Retinal pigment epithelial cell (primary cell): ENCODE measurements around the gene NFIB.

Source experiments
- DNase-seq: peaks from one replicate; pipeline ENCODE4 v3.0.0-alpha.2; 2010; ENCODE audit warnings: low read depth
- H3K4me3 ChIP-seq: 2 replicates; pipeline ENCODE4 v1.5.1; 2011; ENCODE audit warnings: mild to moderate bottlenecking, low read length, control low read depth, moderate library complexity
- CTCF ChIP-seq: conservative IDR thresholded peaks from 2 replicates; pipeline ENCODE4 v1.5.1; 2011; ENCODE audit warnings: low read depth, low read length, control low read depth, inconsistent platforms

The NFIB gene

DNA sequence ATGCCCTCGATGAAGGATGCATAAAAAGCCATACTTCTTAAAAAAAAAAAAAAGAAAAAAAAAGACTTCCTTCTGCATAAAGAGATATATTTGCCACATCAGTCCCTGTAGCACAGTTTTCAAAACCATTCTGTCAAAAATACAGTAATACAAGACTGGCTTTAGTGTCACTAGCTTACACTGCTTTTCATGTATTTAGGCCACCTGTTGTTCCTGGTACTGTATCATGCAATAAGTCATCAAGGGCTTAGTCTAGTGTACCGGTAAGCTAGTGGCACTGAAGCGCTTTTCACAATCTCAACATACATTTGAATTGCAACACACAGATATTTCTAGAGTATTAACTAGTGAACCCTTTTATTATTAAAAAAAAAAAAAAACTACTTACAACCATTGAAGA is 231.2 kb downstream of the NFIB start:
- no peak for DNase-seq
- no peak for TF ChIP-seq CTCF
- no peak overlapping the region for H3K4me3 ChIP-seq

DNA sequence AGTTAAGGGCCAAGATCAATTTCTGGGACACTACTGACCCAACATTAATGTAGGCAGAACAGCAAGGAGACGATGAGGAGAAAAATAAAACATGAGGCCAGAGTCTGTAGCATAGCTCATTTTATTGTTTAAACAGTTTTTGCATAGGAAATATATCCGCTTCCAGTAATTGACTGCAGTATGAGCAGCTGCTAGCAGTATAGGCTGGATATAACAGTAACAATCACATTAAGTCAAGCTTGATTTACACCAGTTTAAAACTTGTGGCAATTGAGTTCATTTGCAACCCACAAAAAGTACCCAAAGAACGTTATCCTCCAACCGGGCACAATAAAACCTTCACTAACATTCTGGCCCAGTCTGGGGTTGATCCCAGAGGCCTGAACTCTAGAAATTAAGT is 232.2 kb downstream of the NFIB start:
- TF ChIP-seq CTCF = no peak
- H3K4me3 ChIP-seq = no peak overlapping the region
- no peak for DNase-seq

- TF ChIP-seq CTCF = no peak
- DNase-seq = peak; percentile 14
- no peak overlapping the region for H3K4me3 ChIP-seq
These were observed 232.9 kb downstream of the NFIB start for GRCh38 chr9:14080959-14081542.

DNA sequence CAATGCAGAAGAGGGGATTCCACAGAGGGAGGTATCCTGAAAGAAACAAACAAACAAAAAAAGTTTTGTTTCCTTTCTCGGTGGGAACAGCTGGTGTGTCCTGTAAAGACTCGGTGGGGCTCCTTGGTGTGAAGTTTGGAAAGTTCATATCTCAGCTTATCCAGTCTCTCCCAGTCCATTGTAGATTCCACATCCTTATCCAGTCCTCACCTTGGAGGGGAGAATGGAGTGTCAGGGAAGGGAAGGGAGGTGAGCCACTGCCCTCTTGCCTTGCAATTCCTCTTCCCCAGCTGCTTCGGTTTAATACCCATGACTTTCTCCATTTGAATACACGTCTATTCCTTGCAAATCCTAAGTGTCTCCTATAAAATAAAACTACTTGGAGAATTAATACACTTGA is 234.5 kb downstream of the NFIB start:
- H3K4me3 ChIP-seq = no peak overlapping the region
- no peak for DNase-seq
- TF ChIP-seq CTCF = no peak

DNA sequence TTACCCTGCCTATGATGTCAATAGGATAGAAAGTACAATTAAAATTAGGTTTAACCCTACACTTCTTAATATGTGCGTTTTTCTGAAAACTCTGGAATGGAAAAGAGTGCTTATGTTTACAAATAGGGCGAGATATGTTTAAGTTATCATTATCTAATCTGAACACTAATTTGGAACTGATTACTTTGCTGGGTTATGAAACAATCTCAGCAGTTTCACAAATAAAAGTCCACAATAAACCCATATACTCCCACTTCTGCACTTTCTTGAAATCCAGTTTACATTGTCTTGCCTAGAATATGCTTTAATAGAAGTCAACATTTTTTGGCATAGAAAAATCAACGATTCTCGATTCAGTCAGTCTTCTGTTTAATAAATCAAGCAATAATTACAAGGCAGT is 236.3 kb downstream of the NFIB start:
- no peak for TF ChIP-seq CTCF

DNA sequence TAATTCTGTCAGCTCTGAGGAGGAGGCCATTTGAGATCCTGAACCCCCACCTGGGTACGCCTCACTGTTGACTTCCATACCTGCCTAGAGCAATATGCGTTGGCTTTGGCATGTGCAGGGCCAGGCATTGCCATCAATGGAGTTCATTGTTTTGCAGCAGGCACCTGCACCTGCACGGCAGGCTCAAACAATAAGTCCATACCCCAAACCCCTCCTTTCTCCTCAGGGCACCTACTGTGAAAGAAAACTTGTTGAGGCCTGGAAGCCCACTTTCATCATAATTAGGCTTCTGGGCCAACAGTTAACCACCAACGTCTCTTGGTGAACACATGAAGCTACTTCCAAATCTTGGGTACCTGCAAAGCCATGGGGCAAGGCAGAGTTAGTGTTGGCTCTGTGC is 238.7 kb downstream of the NFIB start:
- no peak for DNase-seq
- TF ChIP-seq CTCF = no peak

More for the DNA sequence above, 236.3 kb downstream of the NFIB start:
- DNase-seq = no peak
- H3K4me3 ChIP-seq = no peak overlapping the region

DNA sequence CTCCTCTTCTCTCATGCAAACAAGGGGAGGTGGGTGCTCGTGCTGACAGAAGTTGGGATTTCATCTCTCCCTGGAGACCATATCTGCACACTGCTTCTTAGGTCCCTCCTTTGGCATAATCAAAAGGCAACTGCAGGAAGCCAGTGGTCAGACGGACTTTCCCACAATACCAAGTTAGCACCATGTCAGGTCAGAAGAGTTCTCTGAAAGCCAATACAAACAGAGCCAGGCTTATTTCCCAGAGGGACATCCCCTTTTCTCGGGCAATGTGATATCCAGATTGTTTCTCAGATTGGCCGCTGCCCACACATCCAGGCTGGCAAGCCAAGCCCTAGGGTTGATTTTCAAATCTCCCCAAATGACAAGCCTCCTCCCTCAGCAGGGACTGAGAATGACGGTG is 241.1 kb downstream of the NFIB start:
- H3K4me3 ChIP-seq = no peak overlapping the region
- no peak for DNase-seq
- no peak for TF ChIP-seq CTCF

More for the DNA sequence above, 238.7 kb downstream of the NFIB start:
- H3K4me3 ChIP-seq = no peak overlapping the region
